COLO668 (cell line): ENCODE measurements around the gene TNFAIP8L2.
"Not testable (repeated sequence)": the region's sequence is repeated elsewhere in the genome, so short reads cannot be mapped to it uniquely, and the experiment has no call there.

Experiments
- DNase-seq: peaks from one replicate; lab custom pipeline; 2025; ENCODE audit not compliant: unreplicated experiment; lab: John Stamatoyannopoulos, UW

Gene TNFAIP8L2

DNA sequence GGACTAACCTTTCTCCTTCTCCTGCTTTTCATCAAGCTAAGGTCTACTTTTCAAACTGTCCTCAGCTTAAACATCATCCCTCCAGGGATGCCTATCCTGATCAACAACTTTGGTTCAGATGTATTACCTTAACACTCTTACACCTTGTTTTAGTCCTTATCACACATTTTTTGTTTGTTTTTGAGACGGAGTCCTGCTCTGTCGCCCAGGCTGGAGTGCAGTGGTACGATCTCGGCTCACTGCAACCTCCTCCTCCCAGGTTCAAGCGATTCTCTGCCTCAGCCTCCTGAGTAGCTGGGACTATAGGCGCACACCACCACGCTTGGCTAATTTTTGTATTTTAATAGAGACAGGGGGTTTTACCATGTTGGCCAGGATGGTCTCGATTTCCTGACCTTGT is 32.2 kb downstream of the TNFAIP8L2 start:
- not testable (repeated sequence) for DNase-seq

GRCh38 chr1:151189637-151190445 is 33.4 kb downstream of the TNFAIP8L2 start, which contains the start of gene VPS72:
Gene VPS72 (minus strand): TSS chr1:151190197. CDS start chr1:151190121, 76 bp downstream.
- DNase-seq, result peak; percentile 94

DNA sequence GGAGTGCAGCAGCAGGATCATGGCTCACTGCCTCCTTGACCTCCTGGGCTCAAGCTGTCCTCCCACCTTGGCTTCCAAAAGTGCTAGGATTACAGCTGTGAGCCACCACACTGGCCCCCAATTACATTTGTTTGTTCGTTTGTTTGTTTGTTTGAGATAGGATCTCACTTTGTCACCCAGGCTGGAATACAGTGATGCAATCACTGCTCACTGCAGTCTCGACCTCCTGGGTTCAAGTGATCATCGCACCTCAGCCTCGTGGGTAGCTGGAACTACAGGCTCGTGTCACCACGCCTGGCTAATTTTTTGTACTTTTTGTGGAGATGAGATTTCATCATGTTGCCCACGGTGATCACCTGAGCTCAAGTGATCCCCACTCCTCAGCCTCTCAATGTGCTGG is 35.6 kb downstream of the TNFAIP8L2 start:
- no peak for DNase-seq

- no peak for DNase-seq
Measured at GRCh38 chr1:151193304-151193703, 36.9 kb downstream of the TNFAIP8L2 start.

DNA sequence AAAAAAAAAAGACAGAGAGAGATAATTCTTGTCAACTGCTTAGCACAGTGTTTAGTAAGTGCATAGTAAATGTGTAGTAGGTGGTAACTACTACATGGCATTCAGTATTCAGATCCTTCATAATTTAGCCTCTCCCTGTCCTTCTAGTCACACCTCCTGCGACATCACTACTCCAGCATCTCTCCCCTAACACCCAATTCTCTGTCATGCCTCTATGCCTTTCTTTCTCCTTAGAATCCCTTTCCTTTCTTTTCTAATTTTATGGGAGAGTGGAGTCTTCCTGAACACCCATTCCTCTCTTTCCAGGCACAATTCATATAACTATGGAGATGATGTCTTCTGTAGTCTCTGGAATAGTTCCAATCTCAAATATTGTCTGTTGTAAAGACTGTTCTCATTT is 37.4 kb downstream of the TNFAIP8L2 start:
- DNase-seq, result no peak

DNA sequence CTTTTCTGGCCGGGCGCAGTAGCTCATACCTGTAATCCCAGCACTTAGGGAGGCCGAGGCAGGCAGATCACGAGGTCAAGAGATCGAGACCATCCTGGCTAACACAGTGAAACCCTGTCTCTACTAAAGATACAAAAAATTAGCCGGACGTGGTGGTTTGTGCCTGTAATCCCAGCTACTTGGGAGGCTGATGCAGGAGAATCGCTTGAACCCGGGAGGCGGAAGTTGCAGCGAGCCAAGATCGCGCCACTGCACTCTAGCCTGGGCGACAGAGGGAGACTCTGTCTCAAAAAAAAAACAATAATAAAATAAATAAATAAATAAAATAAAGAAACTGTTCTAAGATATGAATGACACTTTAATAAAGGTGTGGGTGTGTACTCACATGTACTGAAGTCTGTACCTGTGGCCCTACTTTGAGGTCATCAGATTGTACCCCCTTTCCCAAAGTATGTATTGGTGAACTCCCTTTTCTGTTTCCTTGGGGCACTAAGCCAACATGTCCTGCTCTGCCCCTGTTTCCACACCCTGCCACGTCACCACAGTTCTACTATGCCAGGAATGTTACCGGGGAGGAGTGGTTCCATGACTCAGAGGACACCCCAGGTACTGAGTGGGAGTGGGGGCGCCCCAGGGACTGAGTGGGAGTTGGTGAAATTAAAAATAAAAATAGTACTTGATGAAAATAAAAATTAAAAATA is 38.6 kb downstream of the TNFAIP8L2 start:
- DNase-seq, result not testable (repeated sequence)

DNA sequence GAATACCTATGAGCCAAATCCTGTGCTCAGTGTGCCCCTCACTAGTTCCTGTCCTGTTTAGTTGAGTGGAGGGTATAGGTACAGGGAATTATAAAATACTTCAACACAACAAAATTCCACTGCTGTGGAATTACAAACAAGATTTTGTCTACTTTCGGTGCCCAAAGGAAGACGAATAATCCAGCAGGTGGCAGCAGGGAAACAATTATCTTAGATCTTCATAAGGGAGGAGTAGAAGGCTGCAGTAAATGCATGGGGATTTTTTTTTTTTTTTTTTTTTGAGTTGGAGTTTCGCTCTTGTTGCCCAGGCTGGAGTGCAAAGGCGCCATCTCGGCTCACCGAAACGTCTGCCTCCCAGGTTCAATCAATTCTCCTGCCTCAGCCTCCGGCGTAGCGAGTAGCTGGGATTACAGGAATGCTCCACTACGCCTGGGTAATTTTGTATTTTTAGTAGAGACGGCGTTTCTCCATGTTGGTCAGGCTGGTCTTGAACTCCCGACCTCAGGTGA is 39.9 kb downstream of the TNFAIP8L2 start:
- peak; percentile 64 for DNase-seq

GRCh38 chr1:151197863-151198253 is 41.4 kb downstream of the TNFAIP8L2 start:
- DNase-seq, result peak; percentile 29

DNA sequence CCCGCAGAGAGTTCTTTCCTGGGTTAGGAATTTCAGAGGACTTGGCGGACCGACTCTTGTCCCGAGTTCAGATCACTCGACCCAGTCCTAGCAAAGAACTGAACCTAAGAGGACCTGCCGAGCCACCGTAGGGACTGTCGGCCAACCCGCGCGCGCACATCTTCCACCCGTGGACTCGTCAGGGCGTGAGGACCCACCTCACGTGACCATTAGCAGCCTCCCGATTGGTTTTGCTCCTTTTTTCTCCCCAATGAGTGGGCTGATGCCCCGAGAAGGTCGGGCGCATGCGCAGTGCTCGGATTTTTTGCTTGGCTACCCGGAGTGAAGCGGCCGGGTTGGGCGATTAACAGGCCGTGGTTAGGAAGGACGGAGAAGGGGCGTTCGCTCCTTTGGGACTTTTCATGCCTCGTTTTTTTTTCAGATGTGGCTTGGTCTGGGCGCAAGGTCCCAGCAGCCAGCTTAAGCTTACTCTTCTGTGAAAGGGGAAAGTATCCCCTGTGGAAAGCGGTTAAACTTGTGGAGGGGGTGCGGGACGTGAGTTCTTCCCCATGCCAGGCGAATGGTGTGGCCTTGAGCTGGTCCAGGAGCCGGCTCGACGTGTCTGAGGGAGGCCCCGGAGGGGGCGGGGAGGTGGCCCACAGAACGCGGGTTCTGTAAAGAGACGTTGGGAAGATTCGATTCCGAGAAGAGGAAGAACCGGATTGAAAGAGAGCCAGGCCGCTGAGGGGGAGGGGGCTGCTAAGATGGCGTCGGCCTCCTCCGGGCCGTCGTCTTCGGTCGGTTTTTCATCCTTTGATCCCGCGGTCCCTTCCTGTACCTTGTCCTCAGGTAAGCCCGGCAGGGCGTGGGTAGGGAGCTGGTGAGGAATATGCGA is 42.0 kb downstream of the TNFAIP8L2 start, which contains the start of gene PIP5K1A:
Gene PIP5K1A, plus strand, starts transcription at position 299 of the 874 bp plus-strand sequence. Its CDS starts 445 bp downstream, at position 744.
- DNase-seq, result peak; percentile 99

DNA sequence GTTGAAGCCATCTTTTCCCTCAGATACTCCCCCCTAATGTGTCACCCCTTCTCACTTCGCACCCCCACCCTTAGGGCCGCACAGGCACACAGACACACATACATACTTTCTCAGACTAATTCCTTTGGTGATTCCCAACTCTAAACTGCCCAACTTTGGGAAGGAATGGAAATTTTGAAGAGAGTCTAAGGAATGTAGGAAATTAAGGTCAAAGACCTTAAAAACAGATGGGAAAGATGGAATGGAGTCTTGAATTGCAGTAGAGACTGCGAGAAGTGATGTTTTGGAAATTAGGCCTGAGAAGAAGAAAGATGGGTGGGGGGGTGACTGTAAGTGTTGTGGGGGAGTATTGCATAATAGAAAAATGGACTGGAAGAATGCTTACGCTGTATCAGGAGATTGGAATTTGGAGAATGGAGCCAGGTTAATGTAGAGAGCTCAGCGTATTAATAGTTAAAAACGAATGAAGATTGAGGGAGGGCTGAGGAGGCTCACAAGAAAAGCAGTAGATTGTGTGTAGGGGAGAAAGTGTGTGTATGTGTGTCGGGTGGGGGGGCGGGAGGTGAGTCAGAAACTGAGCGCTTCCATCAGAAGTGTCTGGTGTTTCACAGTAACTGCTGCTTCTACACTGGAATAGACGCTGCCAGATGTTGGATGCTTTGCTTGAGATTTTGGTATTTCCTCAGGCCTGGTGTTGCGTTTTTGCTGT is 43.6 kb downstream of the TNFAIP8L2 start:
- DNase-seq, result no peak

GRCh38 chr1:151205381-151205965 is 49.0 kb downstream of the TNFAIP8L2 start:
- DNase-seq, result not testable (repeated sequence)
